Esophagus squamous epithelium (tissue), 4 donors: ENCODE measurements around the gene PCSK6.

Source experiments
- CTCF ChIP-seq, 6 experiments: fragments of 450-650 bp in 4 of 6; fragments of 200-600 bp in 2 of 6; sonication (generic) in 2 of 6; IDR thresholded peaks; one replicate each; pipeline ENCODE4 v1.5.1; 2016 to 2019; ENCODE audit warnings: antibody characterized with exemption in 6 of 6, mild to moderate bottlenecking in 4 of 6, moderate library complexity in 4 of 6
- POLR2A ChIP-seq, 4 donors: fragments of 450-650 bp; IDR thresholded peaks; one replicate each; pipeline ENCODE4 v1.6.1; 2017; ENCODE audit warnings: antibody characterized with exemption in 4 of 4, mild to moderate bottlenecking in 4 of 4, moderate library complexity in 3 of 4

GRCh38 chr15:101323793-101324523 is 165.5 kb downstream of the PCSK6 start:
- TF ChIP-seq CTCF (IDR thresholded peaks at IDR 0.05), result no peak
- TF ChIP-seq POLR2A (IDR thresholded peaks at IDR 0.05), result no peak
